ENCODE measurements around the gene CLSTN3. TPM values are rescaled to one million over a fixed set of nuclear protein-coding genes. Genes with fewer than 3 reads are reported as not detected.

CLSTN3 gene
- total and polyA plus RNA-seq, 9 of the 15 experiments (the other 6 are each of a cell fraction or from before 2014, with no cell fraction given), result 0.08 to 23.2 (median 11.0) TPM

DNA sequence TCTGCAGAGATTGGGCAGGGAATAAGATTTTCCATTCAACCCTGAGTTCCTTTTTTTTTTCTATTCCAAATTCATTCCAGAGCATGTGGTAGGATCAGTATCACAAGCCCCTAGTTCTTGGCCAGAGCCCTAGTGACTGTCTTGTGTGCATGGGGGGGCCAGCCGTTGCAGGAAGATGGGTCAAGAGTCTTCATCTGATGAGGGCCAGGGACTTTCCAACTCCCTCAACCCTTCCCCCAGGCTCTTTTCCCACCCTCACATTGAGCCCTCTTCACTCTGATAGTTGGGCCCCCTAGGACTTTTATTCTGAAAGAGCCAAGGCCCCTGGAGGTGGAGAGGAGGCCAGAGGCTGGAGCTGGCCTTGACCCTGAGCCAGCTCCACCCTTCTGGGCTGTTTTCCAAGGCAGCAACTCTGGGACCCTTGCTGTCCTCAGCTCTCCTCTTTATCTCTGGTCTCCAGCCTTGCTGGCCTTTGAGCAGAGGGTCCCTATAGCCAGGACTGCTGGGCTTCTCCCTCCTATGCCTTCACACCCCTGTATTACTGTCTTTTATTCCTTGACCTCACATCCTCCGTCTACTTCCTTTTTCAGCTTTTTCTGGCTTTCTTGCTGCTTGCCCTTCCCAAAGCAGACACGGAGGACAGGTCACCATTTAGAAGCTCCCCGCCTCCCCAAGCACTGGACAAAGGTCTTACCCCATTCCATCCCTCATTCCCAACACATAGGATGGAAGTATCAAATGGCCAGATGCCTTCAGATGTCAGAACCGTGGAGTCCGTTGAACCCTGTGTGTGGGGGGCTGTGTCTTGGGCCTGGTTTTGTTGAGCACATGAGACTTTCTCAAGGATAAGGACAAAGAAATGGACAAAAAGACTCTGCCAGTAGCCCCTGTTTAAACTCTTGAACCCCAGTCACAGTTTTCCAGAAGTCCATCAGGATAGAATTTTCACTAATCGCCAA is 7.1 kb upstream of the CLSTN3 start (continued):
- TF ChIP-seq, protein P1, sequence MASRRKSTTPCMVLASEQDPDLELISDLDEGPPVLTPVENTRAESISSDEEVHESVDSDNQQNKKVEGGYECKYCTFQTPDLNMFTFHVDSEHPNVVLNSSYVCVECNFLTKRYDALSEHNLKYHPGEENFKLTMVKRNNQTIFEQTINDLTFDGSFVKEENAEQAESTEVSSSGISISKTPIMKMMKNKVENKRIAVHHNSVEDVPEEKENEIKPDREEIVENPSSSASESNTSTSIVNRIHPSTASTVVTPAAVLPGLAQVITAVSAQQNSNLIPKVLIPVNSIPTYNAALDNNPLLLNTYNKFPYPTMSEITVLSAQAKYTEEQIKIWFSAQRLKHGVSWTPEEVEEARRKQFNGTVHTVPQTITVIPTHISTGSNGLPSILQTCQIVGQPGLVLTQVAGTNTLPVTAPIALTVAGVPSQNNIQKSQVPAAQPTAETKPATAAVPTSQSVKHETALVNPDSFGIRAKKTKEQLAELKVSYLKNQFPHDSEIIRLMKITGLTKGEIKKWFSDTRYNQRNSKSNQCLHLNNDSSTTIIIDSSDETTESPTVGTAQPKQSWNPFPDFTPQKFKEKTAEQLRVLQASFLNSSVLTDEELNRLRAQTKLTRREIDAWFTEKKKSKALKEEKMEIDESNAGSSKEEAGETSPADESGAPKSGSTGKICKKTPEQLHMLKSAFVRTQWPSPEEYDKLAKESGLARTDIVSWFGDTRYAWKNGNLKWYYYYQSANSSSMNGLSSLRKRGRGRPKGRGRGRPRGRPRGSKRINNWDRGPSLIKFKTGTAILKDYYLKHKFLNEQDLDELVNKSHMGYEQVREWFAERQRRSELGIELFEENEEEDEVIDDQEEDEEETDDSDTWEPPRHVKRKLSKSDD (conservative IDR thresholded peaks at IDR 0.05; ENCODE audit: low read length), result no peak
- TF ChIP-seq TRIM24 (IDR thresholded peaks at IDR 0.05) (peak in 1 of 2 experiments; percentile 60; a peak in 2 of 4 replicates), THRA (IDR thresholded peaks at IDR 0.05) (peak; percentile 57; the same call in 1 of the 2 replicates), HDAC1 (IDR thresholded peaks at IDR 0.05) (peak in 1 of 2 experiments; percentile 39; a peak in 1 of 4 replicates), PYGO2 (tag; IDR thresholded peaks at IDR 0.05) (no peak), PML (IDR thresholded peaks at IDR 0.05; ENCODE audit: low read length) (0 out of 2 replicates have a peak, but pooled peaks have one; percentile 44), RBM17 (IDR thresholded peaks at IDR 0.05; ENCODE audit: borderline replicate concordance, low read depth, low read length) (no peak), HNRNPUL1 (IDR thresholded peaks at IDR 0.05; ENCODE audit: low read length) (no peak), EGR1 (conservative IDR thresholded peaks at IDR 0.05) (no peak), TOE1 (IDR thresholded peaks at IDR 0.05; ENCODE audit: borderline replicate concordance) (peak; percentile 54; the same call in 1 of the 2 replicates), TOE1 (CRISPR knock-in tag; IDR thresholded peaks at IDR 0.05; ENCODE audit: borderline replicate concordance, low read depth) (no peak), POLR2B (IDR thresholded peaks at IDR 0.05; ENCODE audit: low read depth, partially characterized antibody) (no peak), ZNF444 (CRISPR knock-in tag; IDR thresholded peaks at IDR 0.05) (no peak), SAFB (IDR thresholded peaks at IDR 0.05; ENCODE audit: borderline replicate concordance, low read depth, low read length) (no peak), NCOA1 (IDR thresholded peaks at IDR 0.05; ENCODE audit: low read depth) (peak; percentile 79), CXXC5 (CRISPR knock-in tag; IDR thresholded peaks at IDR 0.05) (no peak), FOXJ2 (tag; IDR thresholded peaks at IDR 0.05) (no peak), C11orf30 (IDR thresholded peaks at IDR 0.05; ENCODE audit: low read depth) (no peak), SMARCA4 (IDR thresholded peaks at IDR 0.05) (peak; percentile 81)
- TF ChIP-seq, protein P2, sequence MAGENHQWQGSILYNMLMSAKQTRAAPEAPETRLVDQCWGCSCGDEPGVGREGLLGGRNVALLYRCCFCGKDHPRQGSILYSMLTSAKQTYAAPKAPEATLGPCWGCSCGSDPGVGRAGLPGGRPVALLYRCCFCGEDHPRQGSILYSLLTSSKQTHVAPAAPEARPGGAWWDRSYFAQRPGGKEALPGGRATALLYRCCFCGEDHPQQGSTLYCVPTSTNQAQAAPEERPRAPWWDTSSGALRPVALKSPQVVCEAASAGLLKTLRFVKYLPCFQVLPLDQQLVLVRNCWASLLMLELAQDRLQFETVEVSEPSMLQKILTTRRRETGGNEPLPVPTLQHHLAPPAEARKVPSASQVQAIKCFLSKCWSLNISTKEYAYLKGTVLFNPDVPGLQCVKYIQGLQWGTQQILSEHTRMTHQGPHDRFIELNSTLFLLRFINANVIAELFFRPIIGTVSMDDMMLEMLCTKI (IDR thresholded peaks at IDR 0.05; ENCODE audit: partially characterized antibody), result no peak
- TF ChIP-seq, protein P3, sequence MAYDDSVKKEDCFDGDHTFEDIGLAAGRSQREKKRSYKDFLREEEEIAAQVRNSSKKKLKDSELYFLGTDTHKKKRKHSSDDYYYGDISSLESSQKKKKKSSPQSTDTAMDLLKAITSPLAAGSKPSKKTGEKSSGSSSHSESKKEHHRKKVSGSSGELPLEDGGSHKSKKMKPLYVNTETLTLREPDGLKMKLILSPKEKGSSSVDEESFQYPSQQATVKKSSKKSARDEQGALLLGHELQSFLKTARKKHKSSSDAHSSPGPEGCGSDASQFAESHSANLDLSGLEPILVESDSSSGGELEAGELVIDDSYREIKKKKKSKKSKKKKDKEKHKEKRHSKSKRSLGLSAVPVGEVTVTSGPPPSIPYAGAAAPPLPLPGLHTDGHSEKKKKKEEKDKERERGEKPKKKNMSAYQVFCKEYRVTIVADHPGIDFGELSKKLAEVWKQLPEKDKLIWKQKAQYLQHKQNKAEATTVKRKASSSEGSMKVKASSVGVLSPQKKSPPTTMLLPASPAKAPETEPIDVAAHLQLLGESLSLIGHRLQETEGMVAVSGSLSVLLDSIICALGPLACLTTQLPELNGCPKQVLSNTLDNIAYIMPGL (CRISPR knock-in tag; IDR thresholded peaks at IDR 0.05), result no peak

Data from K562 (cell line).